Stimulated activated CD8-positive, alpha-beta memory T cell treated with anti-CD3 and anti-CD28 coated beads, Interleukin-12 subunit alpha, Interleukin-12 subunit beta, amount 100 ng/mL, for 4 hours (primary cell): ENCODE data around the gene HSPA1L.
"Not testable (repeated sequence)": the region's sequence is repeated elsewhere in the genome, so short reads cannot be mapped to it uniquely, and the experiment has no call there.

Experiments used
- DNase-seq: peaks from one replicate; pipeline ENCODE4 v3.0.0-alpha.2; 2020; ENCODE audit warnings: low read depth

HSPA1L gene

DNA sequence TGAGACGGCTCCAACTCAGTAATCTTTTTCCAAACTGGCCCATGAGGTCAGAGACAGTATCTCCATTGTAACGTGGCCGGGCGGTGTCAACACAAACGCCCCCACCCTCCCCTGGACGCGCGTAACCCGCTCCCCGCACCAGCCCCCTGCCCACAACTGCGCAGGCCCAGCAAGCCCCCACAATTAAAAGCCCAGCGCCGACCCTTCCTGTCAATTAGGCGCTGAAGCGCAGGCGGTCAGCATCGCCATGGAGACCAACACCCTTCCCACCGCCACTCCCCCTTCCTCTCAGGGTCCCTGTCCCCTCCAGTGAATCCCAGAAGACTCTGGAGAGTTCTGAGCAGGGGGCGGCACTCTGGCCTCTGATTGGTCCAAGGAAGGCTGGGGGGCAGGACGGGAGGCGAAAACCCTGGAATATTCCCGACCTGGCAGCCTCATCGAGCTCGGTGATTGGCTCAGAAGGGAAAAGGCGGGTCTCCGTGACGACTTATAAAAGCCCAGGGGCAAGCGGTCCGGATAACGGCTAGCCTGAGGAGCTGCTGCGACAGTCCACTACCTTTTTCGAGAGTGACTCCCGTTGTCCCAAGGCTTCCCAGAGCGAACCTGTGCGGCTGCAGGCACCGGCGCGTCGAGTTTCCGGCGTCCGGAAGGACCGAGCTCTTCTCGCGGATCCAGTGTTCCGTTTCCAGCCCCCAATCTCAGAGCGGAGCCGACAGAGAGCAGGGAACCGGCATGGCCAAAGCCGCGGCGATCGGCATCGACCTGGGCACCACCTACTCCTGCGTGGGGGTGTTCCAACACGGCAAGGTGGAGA is at the start of gene HSPA1L, which contains the start of gene HSPA1A:
HSPA1L (minus strand) TSS at position 259 of the 814 bp plus-strand sequence. CDS start 3,311 bp downstream, outside the sequence.
HSPA1A (plus strand) TSS at position 519 of the 814 bp plus-strand sequence; CDS start at position 733, 214 bp downstream.
- DNase-seq = peak; percentile 57

DNA sequence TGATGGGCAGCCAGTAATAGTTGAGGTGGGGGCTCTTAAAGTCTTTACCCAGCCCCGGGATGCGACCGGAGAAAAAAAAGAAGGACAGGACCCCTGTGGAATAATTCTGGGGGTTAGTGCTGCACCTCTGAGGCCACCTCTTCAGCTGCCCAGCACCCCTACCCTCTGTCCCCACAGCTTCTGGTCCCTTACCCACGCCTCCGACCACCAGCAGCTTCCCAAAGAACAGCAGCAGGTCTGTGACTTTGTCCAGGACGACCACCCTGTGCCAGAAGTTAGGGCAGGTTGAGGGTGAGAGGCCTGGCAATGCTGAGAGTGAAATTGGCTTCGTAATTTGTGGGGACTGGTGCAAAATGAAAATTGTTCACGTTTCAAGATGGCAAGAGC is 49.7 kb upstream of the HSPA1L start:
- no peak for DNase-seq

- DNase-seq = not testable (repeated sequence)
Measured at GRCh38 chr6:31864123-31864562, 49.1 kb upstream of the HSPA1L start.

DNA sequence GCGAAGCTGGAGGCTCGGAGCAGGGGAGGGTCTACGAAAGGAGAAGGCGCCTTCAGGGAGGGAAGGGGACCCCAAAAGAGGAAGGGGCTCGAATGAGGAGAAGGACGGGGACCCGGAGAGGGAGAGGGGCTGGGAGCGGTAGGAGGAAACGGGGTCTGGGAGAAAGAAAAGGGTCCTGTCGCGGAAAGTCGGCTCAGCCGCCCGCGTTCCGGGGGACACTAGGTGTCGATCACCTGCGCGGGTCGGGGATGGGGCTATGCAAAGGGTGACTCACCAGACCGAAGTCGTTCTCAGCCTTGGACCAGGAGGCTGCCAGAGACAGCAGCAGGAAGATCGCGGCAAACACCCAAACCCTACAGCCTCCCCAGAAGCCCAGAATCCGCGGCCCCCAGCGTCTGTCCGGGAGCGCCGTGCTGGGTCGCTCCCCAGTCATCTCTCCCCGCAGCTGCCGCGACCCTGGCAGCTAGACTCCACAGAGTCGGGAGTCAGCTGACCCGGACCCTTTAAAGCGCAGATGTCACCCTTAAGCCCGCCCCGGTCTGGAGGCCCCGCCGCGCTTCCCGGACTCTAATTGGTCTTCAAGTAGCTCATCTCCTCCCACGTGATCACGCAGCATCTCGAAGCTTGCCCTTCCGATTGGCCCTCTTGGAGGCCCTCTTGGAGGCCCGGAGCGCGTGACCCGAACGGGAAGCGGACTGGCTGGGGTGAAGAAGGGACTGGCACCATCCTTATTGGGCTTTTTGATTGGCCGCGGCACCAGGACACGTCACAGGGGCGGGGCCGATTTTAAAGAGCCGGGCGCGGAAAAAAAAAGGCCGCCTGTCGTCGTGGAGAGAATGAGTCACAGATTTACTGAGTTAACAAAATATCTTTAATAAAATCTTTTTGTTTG is 47.5 kb upstream of the HSPA1L start, which contains the start of gene NEU1:
NEU1 (minus strand) TSS at position 478 of the 892 bp plus-strand sequence; CDS start at position 433, 45 bp downstream.
- DNase-seq = peak; percentile 97

DNA sequence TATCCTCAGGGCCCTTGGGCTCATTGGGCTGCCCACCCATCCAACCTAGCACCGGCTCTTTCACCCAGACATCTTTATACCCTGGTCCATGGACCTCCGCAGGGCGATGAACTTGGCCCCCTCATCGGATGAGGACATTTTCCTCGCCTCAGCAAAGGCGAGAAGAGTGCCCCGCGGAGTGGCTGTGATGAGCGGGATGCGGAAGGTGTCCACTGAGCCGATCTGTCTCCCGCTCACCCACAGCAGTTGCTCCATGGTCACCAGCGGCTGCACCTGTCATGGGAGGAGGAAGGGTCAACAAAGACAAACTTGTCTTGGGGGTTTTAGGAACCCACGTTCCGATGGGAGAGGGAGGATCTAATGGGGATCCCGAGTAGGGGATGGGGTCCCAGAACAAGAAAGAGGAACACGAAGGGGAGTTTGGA is 46.8 kb upstream of the HSPA1L start:
- DNase-seq = no peak

DNA sequence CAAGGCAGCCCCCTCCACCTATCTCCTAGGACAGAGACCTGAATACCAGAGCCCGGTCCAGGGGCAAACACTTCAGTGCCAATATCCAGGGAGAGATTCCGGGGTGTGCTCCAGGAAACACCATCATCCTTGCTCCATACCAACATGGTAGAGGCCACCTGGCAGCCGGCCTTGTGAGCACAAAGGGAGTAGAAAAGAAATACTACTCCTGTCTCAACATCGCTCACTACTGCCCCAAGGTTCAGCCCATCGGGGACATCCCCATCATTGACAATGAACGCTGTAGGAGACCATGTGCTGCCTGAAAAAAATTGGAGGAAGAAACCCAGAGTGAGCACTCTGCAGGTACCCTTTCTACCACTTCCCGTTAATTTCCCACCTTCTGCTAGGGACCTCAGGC is 46.1 kb upstream of the HSPA1L start:
- DNase-seq = no peak

GRCh38 chr6:31860349-31860748 is 45.3 kb upstream of the HSPA1L start:
- no peak for DNase-seq

GRCh38 chr6:31859923-31860322 is 44.8 kb upstream of the HSPA1L start:
- DNase-seq = no peak

DNA sequence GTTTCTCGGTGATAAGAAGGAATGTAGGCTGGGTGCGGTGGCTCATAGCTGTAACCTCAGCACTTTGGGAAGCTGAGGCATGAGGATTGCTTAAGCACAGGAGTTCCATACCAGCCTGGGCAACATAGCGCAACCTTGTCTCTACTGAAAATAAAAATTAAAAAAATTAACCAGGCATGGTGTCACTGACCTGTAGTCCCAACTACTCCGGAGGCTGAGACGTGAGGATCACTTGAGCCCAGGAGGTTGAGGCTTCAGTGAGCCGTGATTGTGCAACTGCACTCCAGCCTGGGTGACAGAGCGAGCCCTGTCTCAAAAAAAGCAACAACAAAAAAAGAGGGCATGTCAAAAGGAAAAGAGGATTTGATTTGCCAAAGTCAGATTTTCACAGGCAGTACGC is 43.6 kb upstream of the HSPA1L start:
- no peak for DNase-seq

GRCh38 chr6:31857774-31858173 is 42.7 kb upstream of the HSPA1L start:
- DNase-seq = not testable (repeated sequence)

DNA sequence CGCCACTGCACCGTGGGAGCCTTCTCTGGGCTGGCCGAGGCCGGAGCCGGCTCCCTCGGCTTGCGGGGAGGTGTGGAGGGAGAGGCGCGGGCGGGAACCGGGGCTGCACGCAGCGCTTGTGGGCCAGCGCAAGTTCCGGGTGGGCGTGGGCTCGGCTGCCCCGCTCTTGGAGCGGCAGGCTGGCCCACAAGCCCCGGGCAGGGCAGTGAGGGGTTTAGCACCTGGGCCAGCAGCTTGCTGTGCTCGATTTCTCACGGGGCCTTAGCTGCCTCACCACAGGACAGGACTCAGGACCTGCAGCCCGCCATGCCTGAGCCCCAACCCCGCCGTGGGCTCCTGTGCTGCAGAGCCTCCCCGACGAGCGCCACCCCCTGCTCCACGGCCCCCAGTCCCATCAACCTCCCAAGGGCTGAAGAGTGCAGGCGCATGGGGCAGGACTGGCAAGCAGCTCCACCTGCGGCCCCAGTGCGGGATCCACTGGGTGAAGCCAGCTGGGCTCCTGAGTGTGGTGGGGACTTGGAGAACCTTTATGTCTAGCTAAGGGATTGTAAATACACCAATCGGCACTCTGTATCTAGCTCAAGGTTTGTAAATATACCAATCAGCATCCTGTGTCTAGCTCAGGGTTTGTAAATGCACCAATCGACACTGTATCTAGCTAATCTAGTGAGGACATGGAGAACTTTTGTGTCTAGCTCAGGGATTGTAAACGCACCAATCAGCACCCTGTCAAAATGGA is 37.1 kb upstream of the HSPA1L start:
- not testable (repeated sequence) for DNase-seq

DNA sequence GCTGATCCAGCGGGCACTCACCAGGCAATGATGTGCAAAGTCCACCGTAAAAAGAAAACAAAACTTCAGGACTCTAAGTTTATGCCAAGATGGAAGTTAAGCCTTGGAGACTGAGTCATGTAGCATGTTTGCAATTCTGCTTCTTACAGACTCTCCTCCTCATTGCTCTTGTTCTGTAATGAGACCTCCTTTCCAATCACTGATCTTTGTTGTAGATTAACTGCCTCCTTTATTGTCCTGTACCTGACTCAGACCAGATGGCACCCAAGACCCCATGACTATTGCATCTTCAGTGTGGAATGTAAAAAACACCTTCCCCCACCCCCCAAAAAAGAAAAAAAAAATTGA is 36.4 kb upstream of the HSPA1L start:
- no peak for DNase-seq

GRCh38 chr6:31850765-31851484 is 35.8 kb upstream of the HSPA1L start:
- DNase-seq = no peak

DNA sequence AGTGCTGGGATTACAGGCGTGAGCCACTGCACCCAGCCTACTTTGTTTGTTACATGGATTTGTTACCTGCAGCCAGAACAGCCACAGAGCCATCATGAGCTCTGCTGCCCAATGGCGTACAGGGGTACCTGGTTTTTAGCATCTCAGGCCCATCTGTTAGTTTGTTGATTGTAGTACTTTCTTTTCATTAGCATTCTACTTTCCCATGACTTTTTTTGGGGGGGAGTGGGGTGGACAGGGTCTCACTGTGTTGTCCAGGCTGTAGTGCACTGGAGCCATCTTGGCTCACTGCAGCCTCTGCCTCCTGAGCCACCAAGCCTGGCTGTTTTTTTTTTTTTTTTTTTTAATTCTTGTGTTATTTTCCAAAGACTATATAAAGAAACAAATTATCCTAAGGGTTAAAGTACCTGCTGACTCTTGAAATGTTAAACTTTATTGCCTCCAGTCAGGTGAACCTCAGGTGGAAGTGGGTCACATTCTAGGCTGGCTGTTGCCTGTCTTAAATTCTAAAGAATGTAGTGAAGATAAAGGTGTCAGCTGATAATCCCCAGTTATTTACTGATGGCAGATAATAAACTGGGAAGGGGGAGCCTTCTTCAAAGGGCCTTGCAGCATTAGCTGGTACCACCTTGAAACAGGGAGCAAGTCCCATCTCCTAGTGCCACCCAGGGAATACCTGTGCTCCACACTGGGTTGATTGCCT is 32.3 kb upstream of the HSPA1L start:
- no peak for DNase-seq

- no peak for DNase-seq
Measured at GRCh38 chr6:31844507-31844906, 29.4 kb upstream of the HSPA1L start.

GRCh38 chr6:31842053-31842452 is 27.0 kb upstream of the HSPA1L start:
- DNase-seq = no peak

DNA sequence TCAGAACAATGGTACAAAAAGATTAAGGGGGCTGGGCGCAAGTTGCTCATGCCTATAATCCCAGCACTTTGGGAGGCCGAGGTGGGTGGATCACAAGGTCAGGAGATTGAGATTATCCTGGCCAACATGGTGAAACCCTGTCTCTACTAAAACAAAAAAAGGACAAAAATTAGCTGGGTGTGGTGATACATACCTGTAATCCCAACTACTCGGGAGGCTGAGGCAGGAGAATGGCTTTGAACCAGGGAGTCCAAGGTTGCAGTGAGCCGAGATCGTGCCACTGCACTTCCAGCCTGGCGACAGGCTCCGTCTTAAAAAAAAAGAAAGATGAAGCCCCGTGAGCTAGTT is 24.7 kb upstream of the HSPA1L start:
- DNase-seq = not testable (repeated sequence)

DNA sequence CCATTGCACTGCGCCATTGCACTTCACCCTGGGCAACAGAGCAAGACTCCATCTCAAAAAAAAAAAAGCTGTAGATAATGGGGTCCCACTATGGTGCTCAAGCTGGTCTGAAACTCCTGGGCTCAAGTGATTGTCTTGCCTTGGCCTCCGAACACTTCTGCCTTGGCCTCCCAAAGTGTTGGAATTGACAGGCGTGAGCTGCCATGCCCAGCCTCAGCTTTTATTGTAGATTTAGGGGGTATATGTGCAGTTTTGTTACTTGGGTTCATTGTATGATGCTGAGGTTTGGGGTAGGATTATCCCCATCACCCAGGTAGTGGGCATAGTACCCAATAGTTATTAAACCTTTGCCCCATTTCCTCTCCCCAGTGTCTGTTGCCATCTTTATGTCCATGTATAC is 23.9 kb upstream of the HSPA1L start:
- no peak for DNase-seq

- DNase-seq = not testable (repeated sequence)
Measured at GRCh38 chr6:31838114-31838553, 23.1 kb upstream of the HSPA1L start.

- no peak for DNase-seq
Measured at GRCh38 chr6:31837369-31838113, 22.5 kb upstream of the HSPA1L start.
